Thyroid gland (tissue), 4 donors: ENCODE results near the gene FSTL4. TPM values are rescaled to one million over a fixed set of nuclear protein-coding genes. Genes with fewer than 3 reads are reported as not detected.

Experiments used
- DNase-seq, 2 donors: peaks; one replicate each; pipeline ENCODE4 v3.0.0-alpha.2; 2019
- H3K27ac ChIP-seq, 3 donors: fragments of 200-600 bp; sonication (generic); 1 replicate in 2 of 3; 2 replicates in 1 of 3; pipeline ENCODE4 v1.5.1; 2016 to 2019; ENCODE audit warnings: mild to moderate bottlenecking in 1 of 3, moderate library complexity in 1 of 3
- H3K27me3 ChIP-seq: fragments of 200-600 bp; sonication (generic); one replicate; pipeline ENCODE4 v1.5.1; 2019
- H3K36me3 ChIP-seq, 2 donors: fragments of 200-600 bp; sonication (generic); one replicate each; pipeline ENCODE4 v1.5.1; 2016 to 2019
- H3K4me1 ChIP-seq, 2 donors: fragments of 200-600 bp; sonication (generic); one replicate each; pipeline ENCODE4 v1.5.1; 2017 to 2019
- H3K4me3 ChIP-seq, 3 donors: fragments of 200-600 bp; sonication (generic); replicated peaks in 1 of 3; 1 replicate in 2 of 3; 2 replicates in 1 of 3; pipeline ENCODE4 v1.5.1; 2016; ENCODE audit warnings: mild to moderate bottlenecking in 1 of 3
- H3K9me3 ChIP-seq: fragments of 200-600 bp; sonication (generic); one replicate; pipeline ENCODE4 v1.5.1; 2017
- CTCF ChIP-seq, 6 experiments: fragments of 200-600 bp in 3 of 6; fragments of 450-650 bp in 3 of 6; sonication (generic) in 3 of 6; IDR thresholded peaks; one replicate each; pipeline ENCODE4 v1.5.1; 2016 to 2019; ENCODE audit warnings: antibody characterized with exemption in 6 of 6, mild to moderate bottlenecking in 2 of 6, inconsistent platforms in 1 of 6, moderate library complexity in 1 of 6
- POLR2A ChIP-seq, 2 donors: fragments of 450-650 bp; IDR thresholded peaks; one replicate each; pipeline ENCODE4 v1.6.1; 2017; ENCODE audit warnings: antibody characterized with exemption in 2 of 2, mild to moderate bottlenecking in 2 of 2, moderate library complexity in 1 of 2
- WGBS, 2 donors: methylation state at CpG; one replicate each; pipeline ENCODE4 v1.1.5; 2017; 5-methylcytosine and 5-hydroxymethylcytosine counted together
- intact Hi-C: fragments of 100-400 bp; cut with DNase I; formaldehyde crosslinking; loops from one replicate; pipeline ENCODE4 v1.15.1; 2023
- total RNA-seq, 4 donors: library from RNA; depleted of rRNA; stranded (reverse); fragments of >200 nt; gene quantifications; one replicate each; pipeline ENCODE4 v1.2.3, GENCODE V29; 2016

Gene FSTL4
- total RNA-seq, 4 donors from 2014 or later, result 0.10 to 0.13 TPM; not detected in 2

GRCh38 chr5:133431326-133431865 is 180.9 kb downstream of the FSTL4 start:
- Histone ChIP-seq H3K27ac (no peak overlapping the region), H3K4me3 (no peak overlapping the region), H3K4me1 (no peaks in the 10 kb centered on the region), H3K36me3 (no peaks in the 10 kb centered on the region), H3K27me3 (no peaks in the 10 kb centered on the region), H3K9me3 (no peaks in the 10 kb centered on the region)
- intact Hi-C loops, result no loop called here
- WGBS, 2 donors, result 88 to 92% methylated on average over 2 of the region's 2 CpGs
- DNase-seq, result no peak
- TF ChIP-seq CTCF (IDR thresholded peaks at IDR 0.05) (no peak), POLR2A (IDR thresholded peaks at IDR 0.05) (no peak)

GRCh38 chr5:133430095-133430494 is 182.2 kb downstream of the FSTL4 start:
- Histone ChIP-seq H3K4me1 (no peaks in the 10 kb centered on the region), H3K9me3 (no peaks in the 10 kb centered on the region), H3K27me3 (no peaks in the 10 kb centered on the region), H3K4me3 (no peak overlapping the region), H3K27ac (no peak overlapping the region), H3K36me3 (no peaks in the 10 kb centered on the region)
- intact Hi-C loops, result no loop called here
- no peak for DNase-seq
- TF ChIP-seq CTCF (IDR thresholded peaks at IDR 0.05), result no peak

GRCh38 chr5:133429046-133429445 is 183.3 kb downstream of the FSTL4 start:
- intact Hi-C loops, result loop anchor here (5.0 kb wide), 1 partner anchor 438 kb away; no protein-coding TSS in a partner anchor
- Histone ChIP-seq H3K27ac (no peak overlapping the region), H3K9me3 (no peaks in the 10 kb centered on the region), H3K4me3 (no peak overlapping the region), H3K36me3 (no peaks in the 10 kb centered on the region), H3K4me1 (no peaks in the 10 kb centered on the region), H3K27me3 (no peaks in the 10 kb centered on the region)
- 75 to 83% methylated on average over 6 of the region's 6 CpGs for WGBS, 2 donors
- TF ChIP-seq CTCF (IDR thresholded peaks at IDR 0.05) (no peak), POLR2A (IDR thresholded peaks at IDR 0.05) (no peak)
- DNase-seq, result no peak

- TF ChIP-seq POLR2A (IDR thresholded peaks at IDR 0.05) (no peak), CTCF (IDR thresholded peaks at IDR 0.05) (no peak)
- intact Hi-C loops, result loop anchor here (5.0 kb wide), 1 partner anchor 439 kb away; no protein-coding TSS in a partner anchor
- Histone ChIP-seq H3K27me3 (no peaks in the 10 kb centered on the region), H3K36me3 (no peaks in the 10 kb centered on the region), H3K4me3 (no peak overlapping the region), H3K4me1 (no peaks in the 10 kb centered on the region), H3K27ac (no peak overlapping the region), H3K9me3 (no peaks in the 10 kb centered on the region)
- DNase-seq, result no peak
- 70 to 77% methylated on average over 2 to 3 of the region's 4 CpGs for WGBS, 2 donors
Measured at GRCh38 chr5:133428072-133428660, 184.2 kb downstream of the FSTL4 start.

- no peak overlapping the region for H3K27ac ChIP-seq
- TF ChIP-seq POLR2A (IDR thresholded peaks at IDR 0.05), result no peak
- no peak for TF ChIP-seq CTCF (IDR thresholded peaks at IDR 0.05)
- H3K27me3 ChIP-seq, result no peaks in the 10 kb centered on the region
- intact Hi-C loops, result loop anchor here (5.0 kb wide), 1 partner anchor 440 kb away; no protein-coding TSS in a partner anchor
- no peak overlapping the region for H3K4me3 ChIP-seq
- 70 to 71% methylated on average over 11 of the region's 11 CpGs for WGBS, 2 donors
- no peaks in the 10 kb centered on the region for H3K36me3 ChIP-seq
- no peaks in the 10 kb centered on the region for H3K4me1 ChIP-seq
- no peaks in the 10 kb centered on the region for H3K9me3 ChIP-seq
- DNase-seq, result no peak
Measured at GRCh38 chr5:133427121-133427777, 185.1 kb downstream of the FSTL4 start.
